NOMO-1 treated with dmso at 0.1 percent for 144 hours (cell line): ENCODE results near the gene PRMT6.
"Not testable (repeated sequence)": the region's sequence is repeated elsewhere in the genome, so short reads cannot be mapped to it uniquely, and the experiment has no call there.

Experiments
- DNase-seq: peaks from one replicate; lab custom pipeline; 2025; ENCODE audit not compliant: unreplicated experiment; lab: John Stamatoyannopoulos, UW

Gene PRMT6

DNA sequence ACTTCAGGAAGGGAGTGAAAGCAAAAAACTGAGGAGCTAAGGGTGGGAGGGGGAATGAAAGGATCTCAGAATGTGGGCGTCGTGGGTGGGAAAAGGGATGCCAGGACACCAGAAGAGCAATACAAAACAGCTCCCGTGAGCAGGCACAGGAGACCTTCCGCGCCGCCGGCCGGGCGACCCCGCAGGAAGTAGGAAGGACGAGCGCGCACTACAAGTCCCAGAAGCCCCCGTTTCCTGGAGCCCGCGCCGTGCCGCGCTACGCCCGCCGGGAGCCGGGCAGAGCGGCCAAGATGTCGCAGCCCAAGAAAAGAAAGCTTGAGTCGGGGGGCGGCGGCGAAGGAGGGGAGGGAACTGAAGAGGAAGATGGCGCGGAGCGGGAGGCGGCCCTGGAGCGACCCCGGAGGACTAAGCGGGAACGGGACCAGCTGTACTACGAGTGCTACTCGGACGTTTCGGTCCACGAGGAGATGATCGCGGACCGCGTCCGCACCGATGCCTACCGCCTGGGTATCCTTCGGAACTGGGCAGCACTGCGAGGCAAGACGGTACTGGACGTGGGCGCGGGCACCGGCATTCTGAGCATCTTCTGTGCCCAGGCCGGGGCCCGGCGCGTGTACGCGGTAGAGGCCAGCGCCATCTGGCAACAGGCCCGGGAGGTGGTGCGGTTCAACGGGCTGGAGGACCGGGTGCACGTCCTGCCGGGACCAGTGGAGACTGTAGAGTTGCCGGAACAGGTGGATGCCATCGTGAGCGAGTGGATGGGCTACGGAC, at the start of gene PRMT6:
Gene PRMT6 (plus strand): TSS at position 249 of the 771 bp plus-strand sequence. CDS start 42 bp downstream, at position 291.
- DNase-seq: peak; percentile 86

DNA sequence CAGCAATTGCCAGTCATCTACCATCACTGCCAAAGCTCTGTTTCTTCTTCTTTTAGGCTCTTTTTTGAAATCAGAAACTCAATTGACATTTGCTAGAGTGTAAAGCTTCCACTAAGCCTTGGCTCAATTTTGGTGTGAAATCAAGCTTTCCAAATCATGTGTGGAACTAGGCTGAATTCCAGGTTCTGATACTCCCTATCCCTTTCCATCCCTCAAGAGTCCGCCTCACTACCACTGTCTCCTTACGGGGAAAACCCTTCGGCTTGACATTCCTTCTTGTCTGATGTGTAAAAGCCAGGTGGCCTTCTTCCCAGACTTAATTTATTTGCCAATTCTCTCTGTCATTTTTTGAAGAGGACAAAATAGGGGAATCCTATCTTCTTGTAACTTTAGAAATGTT, 47.2 kb upstream of the PRMT6 start:
- DNase-seq: no peak

DNA sequence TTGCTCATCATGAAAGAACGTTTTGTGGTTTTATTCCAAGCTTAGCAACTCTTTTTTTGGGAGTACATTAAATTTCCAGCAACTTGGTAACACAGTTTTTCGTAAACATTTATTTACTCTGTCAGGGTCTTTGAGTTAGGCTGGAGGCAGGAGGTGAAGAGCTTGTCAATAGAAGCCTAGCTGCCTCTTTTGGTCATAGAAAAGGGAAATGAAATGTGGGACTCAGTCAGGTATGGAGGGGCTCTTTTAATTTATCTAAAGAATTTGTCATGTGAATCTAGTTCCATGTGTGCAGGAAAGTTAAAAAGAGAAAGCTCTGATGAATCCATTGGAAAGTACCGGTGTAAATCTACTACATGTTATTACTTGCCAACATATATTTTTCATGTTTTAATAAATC, 45.9 kb upstream of the PRMT6 start:
- DNase-seq: no peak

DNA sequence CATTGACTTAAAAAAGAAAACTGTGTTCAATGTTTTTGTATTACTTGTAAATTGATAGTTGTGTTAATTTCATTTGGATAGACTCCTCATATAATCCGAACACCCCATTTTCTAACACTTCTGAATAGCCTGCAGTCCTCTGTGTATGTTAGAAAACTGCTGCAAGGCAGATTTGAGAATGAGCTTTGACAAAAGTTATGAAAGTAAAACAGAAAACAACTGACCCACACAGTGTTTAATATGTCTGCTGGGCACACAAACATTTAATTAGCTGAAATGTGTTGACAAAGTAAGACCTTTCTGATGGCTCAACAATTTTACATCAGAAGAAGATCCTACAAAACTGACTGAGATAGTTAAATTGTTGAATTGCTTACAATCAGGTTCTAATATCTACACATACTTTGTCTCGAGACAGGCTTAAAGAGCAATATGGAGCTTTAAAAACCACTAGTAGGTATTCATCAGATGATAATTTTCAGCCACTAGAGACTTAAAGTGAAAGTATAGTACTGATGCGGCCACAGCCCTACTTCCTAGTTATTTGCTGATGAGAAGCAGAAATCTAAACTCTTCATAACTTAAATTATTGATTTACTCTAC, 40.0 kb upstream of the PRMT6 start:
- no peak for DNase-seq

- no peak for DNase-seq
Measured at GRCh38 chr1:107018445-107018844, 38.0 kb upstream of the PRMT6 start.

DNA sequence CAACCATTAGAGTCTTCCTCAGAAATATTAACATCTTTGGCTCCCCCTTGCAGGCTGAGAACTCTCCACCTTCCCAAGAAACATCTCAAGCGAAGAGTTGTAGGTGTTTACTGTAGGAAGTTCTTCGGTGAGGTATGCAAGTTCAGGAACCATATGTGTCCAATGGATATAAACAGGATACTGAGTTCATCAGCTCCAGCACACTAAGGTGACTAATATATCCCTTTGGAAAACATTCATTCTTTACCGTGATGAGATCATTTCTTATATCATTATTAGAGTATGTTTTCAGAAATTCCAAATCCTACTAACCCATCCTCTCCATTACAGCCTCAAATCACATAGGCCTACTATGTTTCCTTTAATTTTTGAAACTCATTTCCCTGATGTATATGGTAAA, 37.3 kb upstream of the PRMT6 start:
- DNase-seq: no peak

DNA sequence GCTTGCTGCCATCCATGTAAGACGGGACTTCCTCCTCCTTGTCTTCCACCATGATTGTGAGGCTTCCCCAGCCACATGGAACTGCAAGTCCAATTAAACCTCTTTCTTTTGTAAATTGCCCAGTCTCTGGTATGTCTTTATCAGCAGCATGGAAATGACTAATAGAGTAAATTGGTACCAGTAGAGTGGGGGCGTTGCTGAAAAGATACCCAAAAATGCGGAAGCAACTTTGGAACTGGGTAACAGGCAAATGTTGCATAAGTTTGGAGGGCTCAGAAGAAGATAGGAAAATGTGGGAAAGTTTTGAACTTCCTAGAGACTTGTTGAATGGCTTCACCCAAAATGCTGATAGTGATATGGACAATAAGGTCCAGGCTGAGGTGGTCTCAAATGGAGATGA, 17.6 kb upstream of the PRMT6 start:
- not testable (repeated sequence) for DNase-seq

DNA sequence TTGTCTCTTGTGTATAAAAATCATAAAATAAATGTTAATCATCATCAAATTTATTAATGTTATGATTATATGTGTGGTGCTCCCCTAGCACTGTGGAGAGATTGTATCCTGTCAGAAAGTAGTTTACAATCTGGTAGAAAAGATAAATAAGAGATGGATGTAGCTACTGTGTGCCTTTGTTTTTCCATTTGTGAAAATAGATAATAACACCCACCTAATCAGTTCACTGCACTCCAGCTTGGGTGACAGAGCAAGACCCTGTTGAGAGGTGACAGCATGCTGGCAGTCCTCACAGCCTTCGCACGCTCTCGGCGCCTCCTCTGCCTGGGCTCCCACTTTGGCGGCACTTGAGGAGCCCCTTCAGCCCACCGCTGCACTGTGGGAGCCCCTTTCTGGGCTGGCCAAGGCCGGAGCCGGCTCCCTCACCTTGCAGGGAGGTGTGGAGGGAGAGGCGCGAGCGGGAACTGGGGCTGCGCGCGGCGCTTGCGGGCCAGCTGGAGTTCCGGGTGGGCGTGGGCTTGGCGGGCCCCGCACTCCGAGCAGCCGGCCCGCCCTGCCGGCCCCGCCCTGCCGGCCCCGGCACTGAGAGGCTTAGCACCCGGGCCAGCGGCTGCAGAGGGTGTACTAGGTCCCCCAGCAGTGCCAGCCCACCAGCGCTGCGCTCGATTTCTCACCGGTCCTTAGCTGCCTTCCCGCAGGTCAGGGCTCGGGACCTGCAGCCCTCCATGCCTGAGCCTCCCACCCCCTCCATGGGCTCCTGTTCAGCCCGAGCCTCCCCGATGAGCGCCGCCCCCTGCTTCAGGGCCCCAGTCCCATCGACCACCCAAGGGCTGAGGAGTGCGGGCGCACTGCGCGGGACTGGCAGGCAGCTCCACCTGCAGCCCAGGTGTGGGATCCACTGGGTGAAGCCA, 11.9 kb upstream of the PRMT6 start:
- DNase-seq: not testable (repeated sequence)

DNA sequence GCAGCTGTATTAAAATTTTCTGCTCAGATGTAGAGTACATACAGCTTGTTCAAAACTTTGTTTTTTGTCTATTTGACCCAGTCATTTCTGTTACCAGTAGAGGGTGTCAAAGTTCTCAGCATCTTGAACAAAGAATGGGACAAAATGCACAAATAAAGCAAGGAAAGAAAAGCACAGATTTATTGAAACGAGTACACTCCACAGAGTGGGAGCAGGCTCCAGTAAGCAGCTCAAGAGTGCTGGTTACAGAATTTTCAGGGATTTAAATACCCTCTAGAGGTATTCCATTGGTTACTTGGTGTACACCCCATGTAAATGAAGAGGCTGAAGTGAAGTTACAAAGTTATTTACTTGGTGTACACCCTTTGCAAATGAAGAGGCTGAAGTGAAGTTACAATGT, 8.9 kb upstream of the PRMT6 start:
- DNase-seq: no peak

GRCh38 chr1:107048241-107048640, 8.2 kb upstream of the PRMT6 start:
- no peak for DNase-seq

DNA sequence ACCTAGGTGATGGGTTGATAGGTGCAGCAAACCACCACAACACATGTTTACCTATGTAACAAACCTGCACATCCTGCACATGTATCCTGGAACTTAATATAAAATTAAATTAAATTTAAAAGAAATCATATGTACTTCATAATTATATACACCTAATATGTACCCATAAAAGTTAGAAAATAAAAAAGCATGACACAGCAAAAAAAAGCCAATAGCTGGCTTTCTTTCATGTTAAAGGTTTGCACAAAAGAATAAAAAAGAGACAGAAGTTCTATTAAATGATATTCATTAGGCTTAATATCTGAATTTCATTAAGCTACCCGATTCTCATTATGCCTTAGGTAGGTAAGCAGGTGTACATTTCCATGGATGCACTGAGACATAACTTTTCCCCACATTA, 5.2 kb upstream of the PRMT6 start:
- DNase-seq: no peak

DNA sequence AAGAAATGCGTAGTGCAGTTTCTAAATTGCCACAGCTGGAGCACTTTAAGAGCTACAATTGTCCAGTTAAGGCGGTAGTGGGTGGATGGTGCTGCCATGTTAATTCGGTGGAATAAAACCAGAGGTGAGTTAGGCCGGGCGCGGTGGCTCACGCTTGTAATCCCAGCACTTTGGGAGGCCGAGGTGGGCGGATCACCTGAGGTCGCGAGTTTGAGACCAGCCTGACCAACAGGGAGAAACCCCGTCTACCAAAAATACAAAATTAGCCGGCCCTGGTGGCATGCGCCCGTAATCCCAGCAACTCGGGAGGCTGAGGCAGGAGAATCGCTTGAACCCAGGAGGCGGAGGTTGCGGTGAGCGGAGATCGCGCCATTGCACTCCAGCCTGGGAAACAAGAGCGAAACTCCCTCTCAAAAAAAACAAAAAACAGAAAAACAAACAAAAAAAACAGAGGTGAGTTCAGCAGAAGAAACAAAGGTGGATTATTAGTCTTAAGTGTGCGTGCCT, 502 bp upstream of the PRMT6 start:
- DNase-seq: not testable (repeated sequence)

GRCh38 chr1:107057197-107058133, 991 bp downstream of the PRMT6 start:
- no peak for DNase-seq

DNA sequence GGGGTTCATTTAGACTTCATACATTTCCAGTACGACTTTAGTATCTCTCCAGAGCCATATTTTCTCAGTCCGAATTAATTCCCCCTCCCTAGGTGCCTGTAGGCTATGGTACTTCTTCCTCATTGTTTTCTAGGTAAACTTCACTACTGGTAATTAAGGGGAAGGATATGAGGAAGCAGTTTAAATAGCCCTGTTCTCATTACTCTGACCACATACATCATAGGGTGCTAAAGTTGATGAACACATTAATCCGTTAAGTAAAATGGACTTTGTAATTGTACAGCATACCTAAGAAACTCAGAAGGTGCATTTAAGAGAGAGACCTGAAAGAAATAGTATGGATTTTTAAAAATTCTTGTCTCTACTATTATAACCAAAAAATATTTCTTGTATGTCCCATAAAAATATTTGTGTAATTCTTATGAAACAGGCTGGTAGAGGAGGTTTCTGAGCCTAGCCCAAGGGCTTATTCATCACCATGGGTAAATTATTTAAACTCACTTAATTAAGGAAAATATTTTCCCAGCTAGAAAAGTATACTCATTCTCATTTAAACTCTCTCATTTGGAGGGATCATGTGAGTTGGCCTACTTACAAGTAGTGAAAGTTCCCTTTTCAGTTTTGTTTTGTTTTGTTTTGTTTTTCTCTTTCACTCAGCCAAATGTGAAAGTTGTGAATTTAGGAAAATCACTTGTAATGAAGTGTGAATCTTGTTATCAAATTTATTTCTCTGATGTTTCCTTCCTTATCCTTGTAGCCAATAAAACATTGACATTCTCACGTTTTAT, 2.0 kb downstream of the PRMT6 start:
- DNase-seq: peak; percentile 9

- no peak for DNase-seq
Measured at GRCh38 chr1:107061886-107062285, 5.4 kb downstream of the PRMT6 start.

DNA sequence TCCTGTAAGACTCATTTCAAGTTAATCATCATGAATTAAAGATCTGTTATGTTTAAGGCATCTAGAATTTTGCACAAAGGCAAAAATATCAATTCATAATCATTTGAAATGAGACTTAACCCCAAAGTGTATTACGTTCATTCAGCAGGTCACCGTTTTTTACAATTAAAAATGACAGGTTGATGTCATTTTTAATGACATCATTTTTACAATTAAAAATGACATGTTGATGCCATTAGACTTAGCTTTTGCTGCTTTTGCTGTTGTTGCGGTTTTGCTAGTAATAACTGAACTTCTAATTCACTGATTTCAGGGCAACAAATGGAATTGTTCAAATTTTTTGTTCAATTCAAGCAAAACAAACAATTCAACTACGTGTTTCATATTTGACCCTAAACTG, 17.0 kb downstream of the PRMT6 start:
- DNase-seq: no peak

DNA sequence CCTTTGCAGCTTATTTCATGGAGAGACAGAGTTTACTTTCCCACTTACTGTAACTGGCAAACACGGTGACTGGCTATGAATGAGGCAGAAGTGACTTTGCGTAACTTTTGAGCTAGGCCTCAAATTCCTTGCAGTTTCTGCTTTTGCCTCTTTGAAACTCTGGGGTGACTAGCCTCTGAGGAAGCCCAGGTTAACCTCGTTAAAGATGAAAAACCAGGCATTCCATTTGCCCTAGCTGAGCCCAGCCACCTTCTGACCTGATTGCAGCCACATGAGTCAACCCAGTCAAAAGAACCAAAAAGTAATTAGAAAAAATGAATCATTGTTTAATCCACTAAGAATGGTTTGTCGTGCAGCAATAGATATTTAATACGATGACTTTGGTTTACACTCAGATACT, 20.4 kb downstream of the PRMT6 start:
- no peak for DNase-seq

DNA sequence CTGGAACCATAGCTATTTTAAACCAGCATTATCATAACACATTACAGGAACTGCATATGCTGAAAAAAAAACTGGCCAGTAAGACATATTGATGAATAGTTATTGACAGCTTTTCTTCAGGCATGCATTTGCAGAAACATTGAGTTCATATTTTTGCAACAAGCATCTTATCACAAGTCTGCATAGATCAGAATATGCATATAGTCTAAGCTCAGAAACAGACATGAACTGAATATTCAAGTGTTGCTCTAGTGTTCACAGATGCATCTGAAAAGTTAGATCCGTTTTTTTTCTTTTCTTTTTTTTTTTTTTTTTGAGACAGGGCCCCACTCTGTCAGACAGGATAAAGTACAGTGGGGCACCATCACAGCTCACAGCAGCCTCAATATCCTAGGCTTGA, 22.8 kb downstream of the PRMT6 start:
- DNase-seq: no peak

- DNase-seq: no peak
Measured at GRCh38 chr1:107081102-107081501, 24.6 kb downstream of the PRMT6 start.

- DNase-seq: no peak
Measured at GRCh38 chr1:107091418-107091817, 34.9 kb downstream of the PRMT6 start.
